GM19025 (cell line): ENCODE results near the gene CFAP65.
A peak's percentile ranks its signal among the peaks of the same experiment; 100 is the strongest.

Source experiments
- ATAC-seq: cut with Tn5 transposase; IDR thresholded peaks from one replicate; pipeline ENCODE4 v1.9.1; 2021; ENCODE audit warnings: mild to moderate bottlenecking, low read depth, moderate library complexity; ENCODE audit not compliant: unreplicated experiment

The CFAP65 gene

GRCh38 chr2:219032051-219032745 lies 9.1 kb downstream of the CFAP65 start:
- no peak for ATAC-seq

DNA sequence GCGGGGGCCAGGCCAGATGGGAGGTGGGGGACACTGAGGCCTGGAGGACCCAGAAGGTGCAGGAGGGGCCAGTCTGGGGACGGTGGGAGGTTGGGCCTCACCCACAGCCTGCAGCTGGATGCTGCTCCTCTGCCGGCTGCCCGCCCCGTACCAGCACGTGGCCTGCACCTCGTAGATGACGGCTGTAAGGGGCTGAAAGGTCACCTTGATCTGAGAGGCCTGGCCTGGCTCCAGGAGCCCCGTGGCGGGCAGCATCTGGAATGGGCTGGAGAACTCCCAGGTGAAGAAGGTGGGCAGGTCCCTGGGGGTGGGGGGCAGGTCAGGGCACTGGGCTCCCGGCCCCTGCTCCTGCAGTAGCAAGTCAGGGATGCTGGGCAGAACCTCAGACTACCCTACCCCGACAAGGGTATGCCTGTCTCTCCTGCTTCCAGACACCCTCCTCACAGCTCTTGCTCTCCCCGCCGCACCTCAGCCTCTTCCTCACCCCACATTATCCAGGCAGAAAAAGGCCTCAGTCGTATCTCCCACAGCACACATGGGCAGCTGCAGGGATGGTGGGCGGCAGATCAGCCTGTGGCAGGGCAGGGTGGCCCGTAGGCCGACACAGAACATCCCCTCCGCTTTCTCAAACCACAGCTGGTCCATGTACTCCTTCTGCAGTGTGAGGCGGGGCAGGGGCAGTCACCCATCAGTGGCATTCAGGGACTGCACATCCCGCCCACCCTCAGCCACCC lies 10.1 kb downstream of the CFAP65 start:
- ATAC-seq, result no peak

GRCh38 chr2:219030177-219030940 lies 11.0 kb downstream of the CFAP65 start:
- ATAC-seq, result no peak

GRCh38 chr2:219029829-219030165 lies 11.5 kb downstream of the CFAP65 start:
- ATAC-seq, result peak; percentile 66

GRCh38 chr2:219028996-219029828 lies 12.1 kb downstream of the CFAP65 start:
- peak; percentile 16 for ATAC-seq

DNA sequence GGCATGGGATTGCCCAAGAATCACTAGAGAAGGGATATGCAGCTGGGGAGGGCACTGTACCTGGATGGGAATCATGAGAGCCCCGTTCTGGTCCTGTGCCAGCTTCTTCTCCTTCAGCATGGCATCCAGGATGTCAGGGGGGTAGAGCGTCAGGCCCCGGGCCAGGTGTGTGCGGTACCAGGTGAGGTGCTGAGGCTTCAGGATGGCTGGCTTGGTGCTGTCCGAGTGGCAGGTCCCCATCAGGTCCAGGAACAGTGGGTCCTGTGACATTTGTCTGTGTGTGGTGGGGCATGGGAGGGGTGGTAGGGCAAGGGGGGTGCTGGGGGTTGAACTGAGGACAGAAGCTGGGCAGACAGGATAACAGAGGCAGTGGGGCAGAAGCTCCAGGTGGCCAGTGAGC lies 13.2 kb downstream of the CFAP65 start:
- no peak for ATAC-seq

GRCh38 chr2:219027511-219028055 lies 13.7 kb downstream of the CFAP65 start:
- ATAC-seq, result no peak

GRCh38 chr2:219026946-219027345 lies 14.4 kb downstream of the CFAP65 start:
- ATAC-seq, result no peak

DNA sequence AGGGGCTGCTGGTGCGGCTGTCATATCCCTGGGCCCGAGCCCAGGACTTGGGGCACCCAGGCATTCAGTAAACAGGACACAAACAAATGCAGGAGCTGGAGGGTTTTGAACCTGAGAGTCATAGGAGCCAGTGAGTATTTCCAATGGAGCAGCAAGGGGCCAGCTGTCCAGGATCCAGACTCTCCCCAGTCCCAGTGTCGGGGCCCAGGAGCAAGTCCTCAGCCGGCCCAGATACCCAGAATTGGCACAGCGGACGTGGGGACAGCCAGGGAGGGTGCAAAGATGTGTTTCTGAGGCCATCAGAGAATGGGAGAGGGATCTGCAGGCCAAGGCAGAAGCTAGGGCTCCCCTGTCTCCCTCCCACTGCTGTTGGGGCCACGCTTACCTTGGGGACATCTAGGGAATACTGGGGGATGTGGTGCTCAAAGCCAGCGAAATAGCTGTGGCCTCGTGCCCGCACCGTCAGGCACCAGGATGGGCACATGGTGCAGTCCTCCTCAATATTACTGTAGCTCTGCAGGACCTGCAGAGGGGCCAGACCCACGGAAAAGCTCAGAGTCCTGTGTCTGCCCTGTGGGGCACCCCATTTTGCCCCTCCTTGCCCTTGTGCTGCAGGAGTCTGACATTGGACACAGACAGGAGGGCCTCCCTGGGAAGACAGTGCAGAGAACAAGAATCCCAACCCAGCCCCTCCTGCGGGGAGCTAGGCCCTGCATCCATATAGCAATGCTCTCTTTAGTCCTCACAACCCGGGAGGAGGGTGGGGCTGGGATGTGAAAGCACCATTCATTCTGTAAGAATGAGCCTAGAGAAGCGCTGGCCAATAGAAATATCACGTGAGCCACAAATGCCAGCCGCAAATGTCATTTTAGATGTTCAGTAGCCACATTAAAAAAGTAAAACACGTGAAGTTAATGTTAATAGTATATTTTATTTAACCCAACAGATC lies 15.4 kb downstream of the CFAP65 start:
- ATAC-seq, result no peak

DNA sequence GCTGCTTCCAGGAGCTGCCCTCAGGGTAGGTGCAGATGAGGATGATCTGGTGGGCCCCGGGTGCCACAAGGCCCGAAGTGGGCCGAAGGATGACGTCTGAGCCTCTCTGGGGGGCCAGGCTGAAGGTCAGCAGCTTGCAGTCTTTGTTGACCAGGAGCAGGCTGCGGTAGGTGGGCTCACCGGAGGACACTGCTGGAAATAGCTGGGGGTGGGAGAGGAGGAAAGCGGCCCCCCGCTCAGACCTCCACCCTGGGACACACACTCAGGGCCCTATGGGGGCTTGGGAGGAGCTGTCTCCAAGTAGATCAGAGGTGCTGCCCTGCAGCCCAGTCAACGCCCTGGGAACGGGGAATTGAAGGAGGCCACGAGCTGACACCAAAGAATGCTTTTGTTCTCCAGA lies 17.3 kb downstream of the CFAP65 start:
- no peak for ATAC-seq

- no peak for ATAC-seq
Measured at GRCh38 chr2:219023045-219023605, 18.2 kb downstream of the CFAP65 start.

- ATAC-seq, result no peak
Measured at GRCh38 chr2:219022616-219023015, 18.7 kb downstream of the CFAP65 start.

DNA sequence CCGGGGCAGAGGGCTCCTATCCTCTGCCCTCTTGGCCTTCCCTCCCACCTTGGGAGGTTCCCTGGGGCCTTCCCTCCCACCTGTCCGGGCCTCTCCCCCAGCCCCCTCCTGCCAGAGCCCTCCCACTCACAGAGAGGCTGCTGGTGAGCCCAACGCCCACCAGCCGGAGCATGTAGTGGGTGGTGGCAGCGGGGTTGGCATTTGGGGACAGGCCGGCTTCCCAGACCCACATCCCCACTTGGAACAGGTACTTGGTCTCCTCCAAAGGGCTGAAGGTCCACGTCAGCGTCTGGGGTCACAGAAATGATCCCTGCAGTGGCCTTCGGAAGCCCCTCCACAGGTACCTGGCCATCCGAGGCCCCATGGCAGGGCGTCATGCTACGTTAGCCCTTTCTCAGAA lies 19.3 kb downstream of the CFAP65 start:
- no peak for ATAC-seq

GRCh38 chr2:219021591-219021990 lies 19.7 kb downstream of the CFAP65 start:
- no peak for ATAC-seq

DNA sequence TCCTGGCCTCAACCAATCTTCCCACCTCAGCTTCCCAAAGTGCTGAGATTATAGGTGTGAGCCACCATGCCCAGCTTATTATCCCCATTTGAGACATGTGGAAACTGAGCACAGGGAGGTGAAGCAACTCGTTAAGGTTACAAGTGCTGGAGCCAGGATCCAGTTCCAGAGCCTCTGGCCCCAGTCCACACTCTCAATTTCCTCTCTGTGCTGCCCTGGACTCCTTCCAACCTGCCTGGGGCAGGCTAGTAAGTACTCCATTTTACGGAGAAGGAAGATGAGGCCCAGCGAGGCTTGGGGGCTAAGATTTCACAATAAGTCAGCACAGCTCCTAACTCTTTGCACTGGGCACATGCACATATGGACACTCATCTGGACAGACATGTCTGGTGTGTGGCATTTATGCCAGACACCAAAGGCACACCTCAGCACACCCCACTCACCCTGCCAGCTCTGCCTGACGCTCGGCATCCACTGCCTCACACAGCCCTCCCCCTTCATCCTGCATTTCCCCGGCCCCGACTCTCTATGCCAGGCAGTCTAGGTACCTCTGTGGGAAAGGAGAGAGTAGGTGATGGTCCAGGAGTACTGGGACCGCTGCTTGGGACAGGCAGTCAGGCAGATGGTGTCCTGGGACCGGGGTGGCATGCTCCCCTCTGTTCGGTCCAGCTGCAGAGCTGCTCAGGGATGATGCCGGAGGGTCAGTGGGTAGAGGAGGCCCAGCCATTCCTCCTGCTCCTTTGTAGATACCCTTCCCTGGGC lies 20.5 kb downstream of the CFAP65 start:
- ATAC-seq, result no peak

GRCh38 chr2:219019436-219019835 lies 21.9 kb downstream of the CFAP65 start:
- no peak for ATAC-seq

GRCh38 chr2:219018726-219019125 lies 22.6 kb downstream of the CFAP65 start:
- ATAC-seq, result no peak

DNA sequence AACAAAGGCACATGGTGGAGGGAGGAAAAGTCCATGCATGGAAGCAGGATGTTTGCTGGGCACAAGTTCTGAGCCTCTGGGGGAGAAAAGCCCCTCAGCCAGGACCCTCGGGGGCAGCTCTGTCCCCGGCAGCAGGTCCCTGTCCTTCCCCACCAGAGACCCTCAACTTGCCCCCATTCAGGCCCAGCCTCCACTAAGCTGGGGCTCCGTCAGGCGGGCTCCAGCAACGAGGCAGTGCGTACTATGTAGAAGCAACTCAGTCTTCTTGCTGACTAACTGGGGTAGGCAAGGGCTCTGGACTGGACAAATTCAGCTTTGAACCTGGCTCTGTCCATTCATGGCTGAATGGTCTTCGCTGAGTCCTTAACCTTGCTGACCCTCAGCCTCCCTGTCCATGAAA lies 23.0 kb downstream of the CFAP65 start:
- no peak for ATAC-seq
